Measurements from ENCODE around the gene PRKG2.
A peak's percentile ranks its signal among the peaks of the same experiment; 100 is the strongest.

Gene PRKG2

GRCh38 chr4:81085979-81086378, 129.0 kb downstream of the PRKG2 start:
- no peak overlapping the region for H3K27ac ChIP-seq (ENCODE audit: insufficient read depth in 1 of 2, low read depth in 1 of 2, low read length in 2 of 2, poor library complexity in 1 of 2, severe bottlenecking in 2 of 2)
- H3K9me3 ChIP-seq (ENCODE audit: control extremely low read depth in 1 of 5, control insufficient read depth in 4 of 5, insufficient read depth in 2 of 5, low read depth in 1 of 5, low read length in 4 of 5) = peaks cover 0 to 6% (median 0%) of the 10 kb centered on the region in 5 experiments
- H3K27me3 ChIP-seq (replicated peaks in 2 of 5; ENCODE audit: control insufficient read depth in 4 of 5, insufficient read depth in 5 of 5, low read length in 4 of 5) = no peaks in the 10 kb centered on the region
- H3K4me3 ChIP-seq (ENCODE audit: control insufficient read depth in 1 of 7, extremely low read depth in 1 of 7, insufficient read depth in 4 of 7, low read depth in 2 of 7, low read length in 6 of 7) = no peak overlapping the region
- H3K4me1 ChIP-seq (ENCODE audit: control extremely low read depth in 1 of 4, control insufficient read depth in 4 of 4, insufficient read depth in 4 of 4, low read length in 3 of 4) = no peaks in the 10 kb centered on the region
- ChIA-PET CTCF (interaction anchor here (2.6 to 2.8 kb wide), 2 partner anchors 15 to 266 kb away, joined by 7 to 11 read pairs; no protein-coding TSS in a partner anchor), POLR2A (no interaction called here)
- DNase-seq = no peak
- H3K36me3 ChIP-seq (ENCODE audit: control insufficient read depth in 4 of 4, insufficient read depth in 4 of 4, low read length in 3 of 4) = peaks cover 0 to 37% (median 10%) of the 10 kb centered on the region in 4 experiments
- WGBS (ENCODE audit: insufficient coverage) = 100% methylated on average over 2 of the region's 3 CpGs

- no peak overlapping the region for H3K27ac ChIP-seq (ENCODE audit: insufficient read depth in 1 of 2, low read depth in 1 of 2, low read length in 2 of 2, poor library complexity in 1 of 2, severe bottlenecking in 2 of 2)
- peaks cover 0 to 7% (median 0%) of the 10 kb centered on the region in 5 experiments for H3K9me3 ChIP-seq (ENCODE audit: control extremely low read depth in 1 of 5, control insufficient read depth in 4 of 5, insufficient read depth in 2 of 5, low read depth in 1 of 5, low read length in 4 of 5)
- ChIA-PET POLR2A (no interaction called here), CTCF (interaction anchor here (0.9 to 2.8 kb wide), 5 partner anchors 15 to 299 kb away, joined by 3 to 11 read pairs (median 7); no protein-coding TSS in a partner anchor)
- no peak overlapping the region for H3K4me3 ChIP-seq (ENCODE audit: control insufficient read depth in 1 of 7, extremely low read depth in 1 of 7, insufficient read depth in 4 of 7, low read depth in 2 of 7, low read length in 6 of 7)
- no peaks in the 10 kb centered on the region for H3K4me1 ChIP-seq (ENCODE audit: control extremely low read depth in 1 of 4, control insufficient read depth in 4 of 4, insufficient read depth in 4 of 4, low read length in 3 of 4)
- peaks cover 0 to 37% (median 10%) of the 10 kb centered on the region in 4 experiments for H3K36me3 ChIP-seq (ENCODE audit: control insufficient read depth in 4 of 4, insufficient read depth in 4 of 4, low read length in 3 of 4)
- DNase-seq = no peak
- 50% methylated on average over 1 of the region's 3 CpGs for WGBS (ENCODE audit: insufficient coverage)
- no peaks in the 10 kb centered on the region for H3K27me3 ChIP-seq (replicated peaks in 2 of 5; ENCODE audit: control insufficient read depth in 4 of 5, insufficient read depth in 5 of 5, low read length in 4 of 5)
Observed at GRCh38 chr4:81085291-81085690, 129.7 kb downstream of the PRKG2 start.

GRCh38 chr4:81084634-81085033, 130.4 kb downstream of the PRKG2 start:
- H3K27ac ChIP-seq (ENCODE audit: insufficient read depth in 1 of 2, low read depth in 1 of 2, low read length in 2 of 2, poor library complexity in 1 of 2, severe bottlenecking in 2 of 2) = peak overlapping the region in 1 of 2 experiments; percentile 7
- CTCF ChIA-PET = interaction anchor here (0.9 to 2.8 kb wide), 5 partner anchors 14 to 300 kb away, joined by 3 to 8 read pairs (median 4); no protein-coding TSS in a partner anchor

GRCh38 chr4:81084029-81084428, 131.0 kb downstream of the PRKG2 start:
- POLR2A ChIA-PET = no interaction called here
- CTCF ChIA-PET = interaction anchor here (1.0 to 2.6 kb wide), 5 partner anchors 8 to 268 kb away, joined by 3 to 8 read pairs (median 4); no protein-coding TSS in a partner anchor
- no peaks in the 10 kb centered on the region for H3K27me3 ChIP-seq (replicated peaks in 2 of 5; ENCODE audit: control insufficient read depth in 4 of 5, insufficient read depth in 5 of 5, low read length in 4 of 5)
- H3K4me1 ChIP-seq (ENCODE audit: control extremely low read depth in 1 of 4, control insufficient read depth in 4 of 4, insufficient read depth in 4 of 4, low read length in 3 of 4) = no peaks in the 10 kb centered on the region
- peak overlapping the region in 1 of 2 experiments; percentile 7 for H3K27ac ChIP-seq (ENCODE audit: insufficient read depth in 1 of 2, low read depth in 1 of 2, low read length in 2 of 2, poor library complexity in 1 of 2, severe bottlenecking in 2 of 2)
- peak; percentile 11 to 18 (median 15) for DNase-seq
- peaks cover 0 to 7% (median 0%) of the 10 kb centered on the region in 5 experiments for H3K9me3 ChIP-seq (ENCODE audit: control extremely low read depth in 1 of 5, control insufficient read depth in 4 of 5, insufficient read depth in 2 of 5, low read depth in 1 of 5, low read length in 4 of 5)
- peaks cover 0 to 27% (median 8%) of the 10 kb centered on the region in 4 experiments for H3K36me3 ChIP-seq (ENCODE audit: control insufficient read depth in 4 of 4, insufficient read depth in 4 of 4, low read length in 3 of 4)
- H3K4me3 ChIP-seq (ENCODE audit: control insufficient read depth in 1 of 7, extremely low read depth in 1 of 7, insufficient read depth in 4 of 7, low read depth in 2 of 7, low read length in 6 of 7) = no peak overlapping the region

More at GRCh38 chr4:81084634-81085033, 130.4 kb downstream of the PRKG2 start:
- H3K4me3 ChIP-seq (ENCODE audit: control insufficient read depth in 1 of 7, extremely low read depth in 1 of 7, insufficient read depth in 4 of 7, low read depth in 2 of 7, low read length in 6 of 7) = no peak overlapping the region
- H3K9me3 ChIP-seq (ENCODE audit: control extremely low read depth in 1 of 5, control insufficient read depth in 4 of 5, insufficient read depth in 2 of 5, low read depth in 1 of 5, low read length in 4 of 5) = peaks cover 0 to 7% (median 0%) of the 10 kb centered on the region in 5 experiments
- DNase-seq = no peak
- H3K4me1 ChIP-seq (ENCODE audit: control extremely low read depth in 1 of 4, control insufficient read depth in 4 of 4, insufficient read depth in 4 of 4, low read length in 3 of 4) = no peaks in the 10 kb centered on the region
- H3K27me3 ChIP-seq (replicated peaks in 2 of 5; ENCODE audit: control insufficient read depth in 4 of 5, insufficient read depth in 5 of 5, low read length in 4 of 5) = no peaks in the 10 kb centered on the region
- 83% methylated on average over 1 of the region's 3 CpGs for WGBS (ENCODE audit: insufficient coverage)
- POLR2A ChIA-PET = no interaction called here
- H3K36me3 ChIP-seq (ENCODE audit: control insufficient read depth in 4 of 4, insufficient read depth in 4 of 4, low read length in 3 of 4) = peaks cover 0 to 33% (median 10%) of the 10 kb centered on the region in 4 experiments

- Histone ChIP-seq H3K36me3 (ENCODE audit: control insufficient read depth in 4 of 4, insufficient read depth in 4 of 4, low read length in 3 of 4) (peaks cover 0 to 9% (median 3%) of the 10 kb centered on the region in 4 experiments), H3K4me3 (ENCODE audit: control insufficient read depth in 1 of 7, extremely low read depth in 1 of 7, insufficient read depth in 4 of 7, low read depth in 2 of 7, low read length in 6 of 7) (no peak overlapping the region), H3K4me1 (ENCODE audit: control extremely low read depth in 1 of 4, control insufficient read depth in 4 of 4, insufficient read depth in 4 of 4, low read length in 3 of 4) (no peaks in the 10 kb centered on the region), H3K9me3 (ENCODE audit: control extremely low read depth in 1 of 5, control insufficient read depth in 4 of 5, insufficient read depth in 2 of 5, low read depth in 1 of 5, low read length in 4 of 5) (peaks cover 0 to 7% (median 0%) of the 10 kb centered on the region in 5 experiments), H3K27me3 (replicated peaks in 2 of 5; ENCODE audit: control insufficient read depth in 4 of 5, insufficient read depth in 5 of 5, low read length in 4 of 5) (no peaks in the 10 kb centered on the region), H3K27ac (ENCODE audit: insufficient read depth in 1 of 2, low read depth in 1 of 2, low read length in 2 of 2, poor library complexity in 1 of 2, severe bottlenecking in 2 of 2) (no peak overlapping the region)
- WGBS (ENCODE audit: insufficient coverage) = 97% methylated on average over 4 of the region's 5 CpGs
- DNase-seq = no peak
- CTCF ChIA-PET = no interaction called here
- POLR2A ChIA-PET = no interaction called here
Observed at GRCh38 chr4:81081156-81081555, 133.9 kb downstream of the PRKG2 start.

- H3K27me3 ChIP-seq (replicated peaks in 2 of 5; ENCODE audit: control insufficient read depth in 4 of 5, insufficient read depth in 5 of 5, low read length in 4 of 5) = no peaks in the 10 kb centered on the region
- ChIA-PET CTCF (interaction anchor here (0.8 to 5.6 kb wide), 11 partner anchors 13 to 1131 kb away, joined by 3 to 84 read pairs (median 8); no protein-coding TSS in a partner anchor), POLR2A (no interaction called here)
- H3K36me3 ChIP-seq (ENCODE audit: control insufficient read depth in 4 of 4, insufficient read depth in 4 of 4, low read length in 3 of 4) = no peaks in the 10 kb centered on the region
- no peaks in the 10 kb centered on the region for H3K9me3 ChIP-seq (ENCODE audit: control extremely low read depth in 1 of 5, control insufficient read depth in 4 of 5, insufficient read depth in 2 of 5, low read depth in 1 of 5, low read length in 4 of 5)
- H3K27ac ChIP-seq (ENCODE audit: insufficient read depth in 1 of 2, low read depth in 1 of 2, low read length in 2 of 2, poor library complexity in 1 of 2, severe bottlenecking in 2 of 2) = no peak overlapping the region
- H3K4me1 ChIP-seq (ENCODE audit: control extremely low read depth in 1 of 4, control insufficient read depth in 4 of 4, insufficient read depth in 4 of 4, low read length in 3 of 4) = no peaks in the 10 kb centered on the region
- no CpG with 5 or more reads among the region's 2 CpGs for WGBS (ENCODE audit: insufficient coverage)
- no peak overlapping the region for H3K4me3 ChIP-seq (ENCODE audit: control insufficient read depth in 1 of 7, extremely low read depth in 1 of 7, insufficient read depth in 4 of 7, low read depth in 2 of 7, low read length in 6 of 7)
- DNase-seq = no peak
Observed at GRCh38 chr4:81071013-81071412, 144.0 kb downstream of the PRKG2 start.

- ChIA-PET CTCF (interaction anchor here (0.5 to 5.6 kb wide), 18 partner anchors 9 to 301 kb away, joined by 3 to 84 read pairs (median 4); partner anchors contain the start of gene PRKG2), POLR2A (no interaction called here)
- Histone ChIP-seq H3K27me3 (replicated peaks in 2 of 5; ENCODE audit: control insufficient read depth in 4 of 5, insufficient read depth in 5 of 5, low read length in 4 of 5) (no peaks in the 10 kb centered on the region), H3K27ac (ENCODE audit: insufficient read depth in 1 of 2, low read depth in 1 of 2, low read length in 2 of 2, poor library complexity in 1 of 2, severe bottlenecking in 2 of 2) (no peak overlapping the region), H3K9me3 (ENCODE audit: control extremely low read depth in 1 of 5, control insufficient read depth in 4 of 5, insufficient read depth in 2 of 5, low read depth in 1 of 5, low read length in 4 of 5) (no peaks in the 10 kb centered on the region), H3K4me1 (ENCODE audit: control extremely low read depth in 1 of 4, control insufficient read depth in 4 of 4, insufficient read depth in 4 of 4, low read length in 3 of 4) (no peaks in the 10 kb centered on the region), H3K4me3 (ENCODE audit: control insufficient read depth in 1 of 7, extremely low read depth in 1 of 7, insufficient read depth in 4 of 7, low read depth in 2 of 7, low read length in 6 of 7) (no peak overlapping the region), H3K36me3 (ENCODE audit: control insufficient read depth in 4 of 4, insufficient read depth in 4 of 4, low read length in 3 of 4) (no peaks in the 10 kb centered on the region)
- DNase-seq = peak; percentile 88 to 93 (median 89)
- 0% methylated on average over 4 of the region's 6 CpGs for WGBS (ENCODE audit: insufficient coverage)
Observed at GRCh38 chr4:81069706-81070331, 145.2 kb downstream of the PRKG2 start.

Data from common myeloid progenitor, CD34-positive (primary cell).